ENCODE measurements around the gene SEPTIN3.

Gene SEPTIN3, protein sequence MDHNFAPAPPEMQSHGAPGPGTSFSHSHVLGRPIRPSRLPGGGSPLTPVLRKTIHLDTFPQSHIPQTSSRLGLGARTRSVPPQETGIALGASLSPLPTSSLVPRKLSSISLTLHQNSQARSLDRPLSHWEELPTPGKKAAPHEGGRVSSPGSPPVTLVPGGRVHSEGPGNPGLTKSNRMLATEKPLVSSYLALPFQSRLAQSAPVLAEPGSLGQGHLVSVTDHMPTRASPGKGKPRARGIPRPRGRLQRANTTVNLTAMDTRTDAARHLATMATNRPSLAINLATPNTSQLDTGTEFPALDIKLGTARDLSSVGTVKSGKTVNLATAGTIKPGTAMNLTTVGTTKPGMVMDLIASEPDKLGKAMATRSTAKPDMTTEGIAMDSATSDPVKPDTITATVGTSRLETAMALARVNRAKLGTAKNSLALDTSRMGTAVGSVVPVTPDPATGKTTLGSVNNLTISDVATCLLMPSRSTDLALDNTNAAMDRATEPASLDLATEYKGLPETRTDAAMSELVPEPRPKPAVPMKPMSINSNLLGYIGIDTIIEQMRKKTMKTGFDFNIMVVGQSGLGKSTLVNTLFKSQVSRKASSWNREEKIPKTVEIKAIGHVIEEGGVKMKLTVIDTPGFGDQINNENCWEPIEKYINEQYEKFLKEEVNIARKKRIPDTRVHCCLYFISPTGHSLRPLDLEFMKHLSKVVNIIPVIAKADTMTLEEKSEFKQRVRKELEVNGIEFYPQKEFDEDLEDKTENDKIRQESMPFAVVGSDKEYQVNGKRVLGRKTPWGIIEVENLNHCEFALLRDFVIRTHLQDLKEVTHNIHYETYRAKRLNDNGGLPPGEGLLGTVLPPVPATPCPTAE

DNA sequence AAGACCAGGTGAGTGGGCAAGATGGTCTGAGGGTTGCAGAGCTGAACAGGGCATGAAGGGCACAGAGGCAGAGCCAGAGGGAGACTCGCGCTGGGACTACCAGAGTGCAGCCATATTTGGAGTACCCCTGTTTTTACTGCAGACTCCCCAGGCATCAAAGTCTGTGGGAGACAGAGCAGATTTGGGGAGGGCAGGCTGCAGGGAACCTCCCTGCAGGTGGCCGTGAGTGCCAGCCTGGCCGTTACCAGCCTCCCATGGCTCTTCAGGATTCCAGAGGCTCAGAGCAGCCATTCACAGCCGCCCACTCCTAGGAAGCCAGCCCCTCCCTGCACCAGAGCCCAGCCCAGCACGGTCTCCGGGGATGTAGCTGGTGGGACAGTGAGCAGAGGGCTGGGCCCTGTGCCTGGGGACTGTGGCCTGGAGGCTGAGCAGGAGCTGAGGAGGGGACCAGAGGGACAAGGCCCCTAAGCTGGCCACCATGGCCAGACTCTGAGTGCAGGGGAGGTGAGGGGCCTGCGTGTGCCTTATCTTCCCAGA lies at the start of gene SEPTIN3:
Gene SEPTIN3 (plus strand): TSS at position 334 of the 537 bp plus-strand sequence. CDS start 2,050 bp downstream, outside the sequence.
- DNase-seq: no peak

DNA sequence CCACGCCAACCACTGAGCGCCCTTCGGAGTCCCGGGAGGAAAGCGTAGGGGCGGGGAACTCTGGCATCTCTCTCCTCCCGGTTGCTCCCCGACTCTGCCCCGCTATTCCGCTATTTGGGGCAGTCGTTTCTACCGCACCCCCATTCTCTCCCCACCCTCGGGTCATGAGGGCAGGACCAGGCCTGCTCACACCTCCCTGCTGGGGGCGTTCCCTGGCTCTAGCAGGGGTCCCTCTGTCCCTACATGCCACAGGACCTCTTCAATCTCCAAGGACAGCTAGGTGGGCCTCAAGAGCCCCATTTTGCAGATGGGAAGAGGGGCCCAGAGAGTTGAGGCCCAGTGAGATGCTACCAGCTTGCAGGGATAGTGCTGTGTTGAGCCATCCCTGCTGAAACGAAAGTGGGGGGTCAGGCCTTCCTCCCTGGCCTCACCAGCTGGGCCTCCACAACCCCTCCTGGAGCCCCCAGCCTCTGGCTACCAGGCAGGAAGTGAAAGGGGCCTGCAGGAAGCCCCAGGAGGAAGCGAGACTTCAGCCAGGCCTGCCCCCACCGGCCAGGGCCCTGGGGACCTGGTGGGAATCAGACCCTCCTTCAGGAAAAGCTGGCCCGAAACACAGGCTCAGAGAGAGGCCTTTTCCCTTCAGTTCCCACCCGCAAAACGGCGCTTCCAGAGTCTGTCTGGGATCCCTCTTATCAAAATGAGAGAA lies 48.8 kb upstream of the SEPTIN3 start:
- DNase-seq: no peak

DNA sequence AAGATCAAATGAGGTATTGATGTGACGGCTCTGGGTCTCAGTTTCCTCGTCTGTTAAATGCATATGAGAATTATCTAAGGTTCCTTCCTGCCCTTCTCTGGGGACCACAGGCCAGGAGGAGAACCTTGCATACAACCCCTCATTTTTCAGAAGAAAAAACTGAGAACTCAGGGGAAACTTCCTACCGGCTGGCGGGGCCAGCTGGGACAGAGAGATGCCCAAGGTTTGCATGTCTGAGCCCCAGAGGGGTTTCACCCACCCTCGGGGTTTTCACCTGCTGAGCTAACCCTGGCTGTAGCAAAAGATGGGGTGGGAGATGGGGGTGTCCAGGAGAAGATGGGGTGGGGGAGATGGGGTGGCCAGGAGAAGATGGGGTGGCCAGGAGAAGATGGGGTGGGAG lies 46.9 kb upstream of the SEPTIN3 start:
- DNase-seq: no peak

DNA sequence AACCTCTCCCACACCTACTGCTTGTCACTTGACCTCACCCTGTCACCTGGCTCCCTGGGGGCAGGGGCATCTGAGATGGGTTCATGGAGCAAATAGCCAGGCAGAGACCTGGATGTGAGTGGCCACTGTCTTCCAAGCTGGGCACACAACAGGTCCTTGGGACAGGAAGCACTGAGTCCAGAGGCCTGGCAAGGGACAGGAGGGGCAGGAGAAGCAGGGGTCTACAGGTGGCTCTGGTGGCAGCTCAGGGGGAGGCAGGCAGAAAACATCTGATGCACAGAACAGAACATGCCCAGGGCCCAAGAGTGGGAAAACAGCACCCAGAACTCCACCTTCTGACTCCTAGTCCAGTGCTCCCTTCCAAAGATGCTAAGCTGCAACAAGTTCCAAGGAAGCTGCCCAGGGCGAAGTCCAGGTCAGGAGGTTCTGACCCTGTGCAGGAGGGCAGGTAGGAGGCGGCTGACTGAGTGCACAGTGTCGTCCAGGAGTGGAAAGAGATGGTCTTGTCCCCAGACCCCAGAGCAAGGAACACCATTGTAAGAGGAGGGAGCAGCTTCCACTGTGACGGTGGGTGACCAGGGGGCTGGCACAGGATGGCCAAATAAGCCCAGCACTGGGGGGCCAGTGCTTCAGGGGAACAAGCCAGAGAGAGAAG lies 46.2 kb upstream of the SEPTIN3 start:
- DNase-seq: no peak

DNA sequence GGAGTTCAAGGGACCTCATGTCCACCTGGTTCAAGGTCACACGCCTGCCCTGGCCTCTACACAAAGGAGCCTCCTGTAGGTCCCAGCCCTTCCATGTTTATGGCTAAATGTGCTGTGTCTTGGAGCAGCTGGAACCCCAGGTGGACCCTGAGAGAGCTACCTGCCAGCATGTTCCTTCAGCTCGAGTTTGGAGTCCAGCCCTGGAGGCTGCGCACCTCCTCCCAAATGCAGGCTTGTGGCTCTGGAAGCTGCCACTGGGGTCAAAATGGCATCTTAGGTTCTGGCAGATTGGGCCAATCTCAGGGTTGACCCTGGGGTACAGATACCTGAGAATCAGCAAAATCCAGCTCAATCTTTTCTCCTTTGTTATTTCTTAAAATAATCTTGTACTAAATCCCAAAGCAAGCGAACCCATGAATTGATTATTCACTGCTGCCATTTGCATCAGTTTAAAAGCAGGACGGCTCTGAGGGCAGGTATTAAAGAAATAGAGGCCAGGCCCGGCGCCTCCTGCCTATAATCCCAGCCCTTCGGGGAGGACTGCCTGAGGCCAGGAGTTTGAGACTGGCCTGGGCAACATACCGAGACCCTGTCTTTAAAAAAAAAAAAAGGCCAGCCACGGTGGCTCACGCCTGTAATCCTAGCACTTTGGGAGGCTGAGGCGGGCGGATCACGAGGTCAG lies 45.5 kb upstream of the SEPTIN3 start:
- DNase-seq: no peak

DNA sequence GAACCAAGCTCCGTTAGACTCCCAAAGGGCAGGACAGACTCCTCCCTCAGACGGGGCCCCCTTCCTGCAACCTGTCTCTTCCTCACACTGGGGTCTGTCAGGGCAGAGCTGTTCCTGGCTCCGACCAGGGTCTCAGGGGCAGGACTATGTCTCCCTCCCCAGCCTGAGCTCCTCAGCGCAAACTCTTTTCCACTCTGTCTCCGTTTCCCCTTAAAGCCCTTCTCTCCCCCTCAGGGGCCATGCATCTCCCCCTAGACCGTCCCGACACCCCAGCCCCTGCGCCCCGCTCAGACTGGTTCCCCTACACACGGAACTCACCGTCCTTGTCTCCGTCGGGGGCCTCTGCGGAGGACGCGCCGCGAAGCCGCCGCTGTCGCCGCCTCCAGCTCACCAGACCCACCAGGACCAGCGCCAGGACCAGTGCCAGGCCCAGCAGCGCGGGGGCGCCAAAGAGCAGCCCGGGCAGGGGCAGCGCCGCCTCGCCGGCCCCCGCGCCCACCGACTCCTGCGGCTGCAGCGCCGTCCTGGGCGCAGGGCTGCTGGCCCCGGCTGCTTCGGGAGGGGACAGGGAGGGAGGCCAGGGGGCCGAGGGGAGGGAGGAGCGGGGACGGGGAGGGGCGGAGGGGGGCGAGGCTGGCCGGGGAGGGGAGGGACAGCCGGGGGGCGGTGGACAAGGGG lies 43.3 kb upstream of the SEPTIN3 start:
- DNase-seq: peak in 1 of 2 experiments; percentile 62

DNA sequence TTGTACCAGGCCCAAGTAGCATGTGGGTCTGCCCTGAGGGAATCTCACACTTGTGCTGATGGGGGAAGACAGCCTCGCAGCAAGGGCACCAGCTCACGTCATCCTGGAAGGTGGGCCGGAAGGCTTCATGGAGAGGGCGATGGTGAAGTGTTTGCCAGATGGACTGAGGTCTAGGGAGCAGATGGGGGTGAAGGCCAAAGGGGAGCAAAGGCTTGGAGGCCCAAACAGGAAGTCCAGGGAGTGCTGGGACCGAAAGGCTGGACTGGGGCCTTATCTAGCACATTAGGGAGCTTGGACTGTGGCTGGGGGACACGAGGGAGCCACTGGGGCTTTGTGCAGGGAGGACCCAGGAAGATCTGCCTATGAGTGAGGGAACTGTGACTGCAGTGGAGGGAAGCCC lies 41.4 kb upstream of the SEPTIN3 start:
- no peak for DNase-seq

DNA sequence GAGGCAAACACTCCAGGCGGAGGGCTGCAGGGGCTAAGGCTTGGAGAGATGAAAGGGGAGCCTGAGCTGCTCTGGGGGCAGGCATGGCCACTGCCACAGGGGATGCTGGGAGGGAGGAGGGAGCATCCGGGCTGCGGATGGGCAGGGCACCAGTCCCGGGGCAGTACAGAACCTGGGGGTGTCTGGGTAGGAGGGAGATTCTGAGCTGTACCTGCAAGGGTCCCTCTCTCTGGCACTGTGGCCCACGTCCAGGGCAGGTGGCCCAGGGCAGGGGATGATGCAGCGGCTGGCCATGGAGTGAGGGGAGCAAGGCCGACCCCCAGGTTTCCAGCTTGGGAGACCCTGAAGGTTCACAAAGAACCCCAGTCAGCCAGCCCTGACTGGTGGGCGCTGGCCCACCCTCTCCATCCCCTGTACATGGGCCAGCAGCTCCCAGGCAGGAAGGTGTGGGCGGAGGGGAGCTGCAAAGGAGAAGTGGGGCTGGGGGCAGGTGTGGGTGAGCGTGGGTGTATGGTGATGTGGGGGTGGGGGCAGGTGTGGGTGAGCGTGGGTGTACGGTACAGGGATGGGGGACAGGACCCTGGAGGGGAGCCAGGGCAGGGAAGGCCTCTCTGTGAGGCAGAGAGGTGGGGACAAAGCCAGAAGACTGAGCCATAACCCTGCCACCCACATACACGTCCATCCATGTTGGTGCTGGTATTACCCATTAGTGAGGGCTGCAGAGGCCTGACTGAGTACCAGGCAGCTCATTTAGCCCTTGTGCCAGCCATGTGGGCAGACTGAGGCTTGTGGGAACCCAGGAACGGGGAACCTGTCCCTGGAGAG lies 40.4 kb upstream of the SEPTIN3 start:
- DNase-seq: no peak

DNA sequence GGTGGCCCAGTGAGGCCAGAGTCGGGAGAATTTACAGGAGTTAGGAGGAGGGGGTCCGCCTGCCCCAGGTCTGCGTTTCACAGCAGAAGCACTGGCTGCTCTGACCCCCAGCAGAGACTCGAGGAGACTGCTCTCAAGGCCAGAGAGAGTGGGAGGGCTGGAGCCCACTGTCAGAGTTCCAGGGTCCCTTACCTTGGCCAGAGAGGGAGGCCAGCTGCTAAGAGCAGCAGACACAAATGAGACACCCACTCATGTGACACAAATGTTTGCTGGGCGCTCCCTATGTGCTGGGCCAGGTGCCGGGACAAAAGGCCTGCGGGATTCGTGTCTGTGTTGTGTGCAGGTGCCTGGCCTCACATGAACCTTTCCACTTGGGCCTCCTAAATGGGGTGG lies 39.8 kb upstream of the SEPTIN3 start:
- no peak for DNase-seq

DNA sequence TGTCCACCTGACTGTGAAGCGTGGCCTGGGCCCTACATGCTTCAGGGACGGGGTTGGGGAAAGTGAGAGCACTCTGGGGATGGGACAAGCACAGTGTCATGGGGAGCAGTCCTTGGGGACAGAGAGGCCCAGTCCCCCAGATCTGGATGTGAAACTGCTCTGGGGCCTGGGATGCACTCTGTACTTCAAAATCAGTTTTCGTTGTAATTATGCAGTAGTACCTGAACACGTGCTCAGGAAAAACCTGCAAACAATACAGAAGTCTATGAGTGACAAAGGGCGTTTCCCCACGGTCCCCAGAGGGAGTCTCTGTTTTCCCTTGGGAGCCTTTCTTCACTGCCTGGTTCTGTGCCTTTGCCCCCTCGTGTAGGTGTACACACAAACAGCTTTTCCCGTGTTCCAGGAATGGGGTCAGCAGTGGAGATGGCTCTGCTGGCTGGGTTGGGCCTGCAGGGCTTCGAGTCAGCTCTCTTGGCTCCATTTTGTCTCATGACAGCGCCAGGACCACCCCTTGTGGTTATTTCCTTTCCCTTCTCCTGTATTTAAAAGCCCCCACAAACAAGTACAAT lies 37.5 kb upstream of the SEPTIN3 start:
- DNase-seq: peak in 1 of 2 experiments; percentile 49

DNA sequence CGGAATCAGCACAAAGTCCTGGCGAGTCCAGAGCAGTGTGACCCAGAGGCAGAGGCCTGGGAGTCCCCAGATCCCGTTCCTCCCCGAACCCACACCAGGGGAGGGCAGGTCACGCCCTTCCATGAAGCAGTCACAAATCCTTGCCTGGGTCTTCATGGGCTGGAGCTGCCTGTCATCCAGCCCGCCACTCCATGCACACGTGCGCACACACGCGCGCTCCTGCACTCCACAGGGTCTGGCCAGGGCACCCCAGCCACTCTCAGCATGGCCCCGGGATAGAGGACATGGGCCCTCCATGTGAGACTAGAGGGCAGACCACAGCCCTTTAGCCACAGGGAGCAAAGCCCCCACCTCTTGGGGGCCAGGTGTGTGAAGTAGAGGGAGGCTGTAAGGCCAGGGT lies 36.9 kb upstream of the SEPTIN3 start:
- DNase-seq: no peak

DNA sequence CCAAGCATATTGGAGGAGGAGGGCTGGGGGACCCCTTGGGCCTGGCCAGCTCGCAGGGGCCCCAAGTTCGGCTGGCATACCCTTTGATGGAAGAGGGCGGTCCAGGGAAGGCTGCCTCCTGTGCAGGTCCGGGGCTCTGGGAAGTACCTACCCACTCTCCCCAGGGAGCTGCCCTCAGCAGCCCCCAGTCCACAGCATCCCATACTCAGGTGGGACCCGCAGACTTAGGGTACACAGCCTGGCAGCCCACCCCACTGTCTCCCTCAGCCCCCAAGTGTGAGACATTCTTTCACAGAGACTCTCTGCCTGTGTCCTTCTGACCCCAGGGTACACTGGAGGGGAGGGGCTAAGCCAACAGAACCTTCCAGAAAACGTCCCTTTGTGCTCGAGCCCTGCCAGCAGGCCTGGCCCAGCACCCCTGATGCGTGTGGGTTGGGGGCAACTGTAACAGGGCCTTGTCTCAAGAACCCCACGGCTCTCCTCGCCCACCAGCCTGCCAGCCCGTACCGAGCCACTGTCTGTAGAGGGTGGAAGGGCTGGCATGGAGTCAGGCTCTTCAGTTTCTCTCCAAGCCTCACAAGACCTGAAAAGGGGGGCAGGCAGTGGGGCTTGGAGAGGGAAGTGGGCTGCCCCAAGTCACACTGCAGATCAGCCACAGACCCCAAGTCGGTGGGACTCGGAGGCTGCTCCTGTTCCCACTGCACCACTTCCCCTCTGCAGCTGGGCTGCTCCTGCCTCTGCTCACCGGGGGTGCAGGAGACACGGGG lies 35.6 kb upstream of the SEPTIN3 start:
- DNase-seq: no peak

DNA sequence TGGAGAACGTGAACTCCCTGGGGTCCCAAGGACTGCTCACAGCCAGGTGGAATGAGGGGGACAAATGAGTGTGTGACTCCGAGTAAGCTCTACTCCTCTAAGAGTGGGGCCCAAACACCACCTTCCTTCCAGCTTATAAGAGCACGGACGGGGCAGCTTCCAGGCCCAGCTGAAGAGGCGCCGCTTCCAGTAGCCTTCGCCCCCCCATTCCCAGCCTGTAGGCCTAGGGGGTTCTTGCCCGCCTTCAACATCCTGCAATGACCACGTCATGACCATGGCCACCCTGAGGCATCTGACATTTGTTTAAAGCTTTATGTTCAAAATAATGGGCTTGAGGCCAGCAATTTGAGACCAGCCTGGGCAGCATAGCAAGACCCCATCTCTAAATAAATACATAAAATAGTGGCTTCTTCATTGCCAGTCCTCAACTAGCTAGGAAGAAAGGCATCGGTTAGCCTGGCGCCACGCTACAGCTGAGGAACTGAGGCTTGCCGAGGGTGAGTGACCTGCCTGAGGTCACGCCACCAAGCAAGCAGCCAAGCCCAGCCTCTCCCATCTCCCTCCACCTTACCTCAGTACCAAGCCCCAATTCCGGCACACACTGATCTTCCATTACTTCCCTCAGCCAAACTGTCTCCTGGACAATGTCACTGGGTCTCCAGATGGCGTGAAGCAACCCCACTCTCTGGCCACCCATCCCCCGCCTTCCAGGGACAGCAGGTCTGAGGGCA lies 34.8 kb upstream of the SEPTIN3 start:
- DNase-seq: no peak

DNA sequence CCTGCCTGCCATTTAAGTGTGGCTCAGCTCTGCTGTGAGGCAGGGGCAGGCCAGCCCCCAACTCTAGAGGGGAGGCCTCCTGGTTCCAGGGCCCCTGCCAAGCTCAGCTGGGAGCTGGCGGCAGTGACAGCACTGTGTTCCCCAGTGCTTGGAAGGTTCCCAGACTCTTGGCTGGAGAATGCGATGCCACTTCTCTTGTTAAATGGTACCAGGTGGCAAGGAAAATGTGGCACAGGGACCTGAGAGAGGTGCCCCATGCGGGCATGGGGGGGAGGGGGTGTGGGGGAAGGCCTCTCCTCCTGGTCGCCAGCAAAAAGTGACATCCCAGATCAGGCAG lies 34.3 kb upstream of the SEPTIN3 start:
- DNase-seq: no peak

DNA sequence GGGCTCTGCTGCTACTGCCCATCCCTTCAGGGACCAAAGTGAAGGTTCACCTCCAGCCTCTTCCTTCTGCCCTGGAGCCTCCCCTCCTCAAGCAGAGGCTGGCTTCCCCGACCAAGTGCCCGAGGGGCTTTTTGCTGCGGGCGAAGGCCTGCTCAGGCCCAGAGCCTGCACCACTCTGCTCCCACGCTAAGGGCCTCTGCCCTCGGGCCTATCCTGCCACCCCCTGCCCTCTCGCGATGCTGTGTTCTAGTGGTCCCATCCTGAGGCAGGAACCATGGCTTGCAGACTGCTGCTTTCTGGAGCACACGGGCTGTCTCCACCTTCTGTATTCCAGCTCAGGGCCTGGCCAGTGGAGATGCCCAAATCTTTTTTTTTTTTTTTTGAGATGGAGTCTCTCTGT lies 33.7 kb upstream of the SEPTIN3 start:
- DNase-seq: no peak

DNA sequence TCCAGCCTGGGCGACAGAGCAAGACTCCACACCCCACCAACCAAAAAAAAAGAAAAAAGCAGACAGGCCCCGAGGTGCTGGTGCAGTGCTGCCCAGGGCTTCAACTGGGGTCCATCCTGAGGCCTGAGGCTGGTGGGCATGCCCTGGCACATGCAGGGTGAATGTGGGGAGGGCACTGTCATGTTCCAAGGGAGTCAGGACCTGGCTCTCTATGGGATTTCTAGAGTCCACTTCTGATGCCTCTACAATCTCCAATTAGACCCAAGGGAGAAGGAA lies 32.4 kb upstream of the SEPTIN3 start:
- DNase-seq: no peak

DNA sequence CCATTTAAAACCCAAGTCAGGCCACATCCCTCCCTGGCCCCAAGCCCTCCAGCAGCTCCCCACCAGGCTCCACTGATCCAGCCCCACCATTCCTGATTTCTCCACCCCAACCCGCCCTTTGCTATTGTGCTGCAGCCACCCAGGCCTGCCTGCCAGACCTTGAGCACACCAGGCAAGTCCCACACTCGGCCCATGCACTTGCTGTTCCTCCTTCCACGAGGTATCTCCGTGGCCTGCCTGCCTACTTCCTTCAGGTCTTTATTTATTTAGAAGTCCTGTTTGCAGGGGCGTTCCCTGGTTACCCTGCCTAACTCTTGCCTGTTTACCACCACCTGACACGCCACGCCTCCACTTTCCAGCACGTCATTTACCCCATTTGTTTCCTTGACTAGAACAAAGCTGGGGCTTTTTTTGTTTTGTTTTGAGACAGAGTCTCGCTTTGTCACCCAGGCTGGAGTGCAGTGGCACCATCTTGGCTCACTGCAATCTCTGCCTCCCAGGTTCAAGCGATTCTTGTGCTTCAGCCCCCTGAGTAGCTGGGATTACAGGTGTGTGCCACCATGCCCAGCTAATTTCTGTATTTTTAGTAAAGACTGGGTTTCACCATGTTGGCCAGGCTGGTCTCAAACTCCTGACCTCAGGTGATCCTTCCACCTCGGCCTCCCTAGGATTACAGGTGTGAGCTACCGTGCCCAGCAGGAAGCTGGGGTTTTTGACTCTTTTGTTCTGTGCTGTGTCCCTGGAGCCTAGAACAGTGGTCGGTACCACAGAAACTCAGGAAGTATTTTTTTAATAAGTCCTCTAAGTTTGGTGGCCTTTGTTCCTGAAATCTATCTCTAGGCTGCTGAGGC lies 29.0 kb upstream of the SEPTIN3 start:
- DNase-seq: peak in 1 of 2 experiments; percentile 35

Data from NCI-H526 (cell line).